GM12891 (cell line): ENCODE measurements around the gene FARP2.
A peak's percentile ranks its signal among the peaks of the same experiment; 100 is the strongest.
"Not testable (repeated sequence)": the region's sequence is repeated elsewhere in the genome, so short reads cannot be mapped to it uniquely, and the experiment has no call there.

Source experiments
- DNase-seq: peaks from one replicate; pipeline ENCODE4 v3.0.0; 2011; ENCODE audit warnings: low spot score; ENCODE audit not compliant: insufficient read length
- FAIRE-seq: peaks from 2 replicates; lab custom pipeline; 2011; peaks lifted over from hg19 to GRCh38; lab: Jason Lieb, UNC
- PAX5 ChIP-seq: IDR thresholded peaks from 2 replicates; pipeline ENCODE4 v1.6.1; 2011; ENCODE audit warnings: low read length, moderate library complexity, mild to moderate bottlenecking; ENCODE audit not compliant: insufficient read depth, severe bottlenecking
- POLR2A ChIP-seq: IDR thresholded peaks from 2 replicates; pipeline ENCODE4 v1.6.1; 2011; ENCODE audit warnings: low read depth, low read length, control low read depth
- POLR2AphosphoS5 ChIP-seq: IDR thresholded peaks from 2 replicates; pipeline ENCODE4 v1.6.1; 2011; ENCODE audit warnings: low read depth, low read length, control low read depth
- POU2F2 ChIP-seq: IDR thresholded peaks from 2 replicates; pipeline ENCODE4 v1.6.1; 2011; ENCODE audit warnings: low read depth, mild to moderate bottlenecking, control low read depth, low read length, moderate library complexity
- SPI1 ChIP-seq: IDR thresholded peaks from 2 replicates; pipeline ENCODE4 v1.6.1; 2011; ENCODE audit warnings: low read depth, low read length, control low read depth
- TAF1 ChIP-seq: IDR thresholded peaks from 2 replicates; pipeline ENCODE4 v1.6.1; 2011; ENCODE audit warnings: low read depth, low read length, control low read depth

FARP2 gene

GRCh38 chr2:241501099-241501541, 145.0 kb downstream of the FARP2 start:
- DNase-seq = no peak
- no peak for FAIRE-seq
- TF ChIP-seq TAF1 (no peak), POU2F2 (no peak), POLR2A (no peak), SPI1 (no peak), POLR2AphosphoS5 (no peak), PAX5 (no peak)

- TF ChIP-seq POLR2A (no peak), POLR2AphosphoS5 (no peak), POU2F2 (no peak), TAF1 (no peak), PAX5 (no peak), SPI1 (no peak)
- DNase-seq (no peak), FAIRE-seq (no peak)
Measured at GRCh38 chr2:241501551-241501950, 145.5 kb downstream of the FARP2 start.

GRCh38 chr2:241502281-241502680, 146.2 kb downstream of the FARP2 start:
- DNase-seq = no peak
- no peak for FAIRE-seq

GRCh38 chr2:241503776-241504392, 147.8 kb downstream of the FARP2 start:
- DNase-seq (no peak), FAIRE-seq (no peak)
- TF ChIP-seq POLR2AphosphoS5 (no peak), POU2F2 (no peak), TAF1 (no peak), PAX5 (no peak), SPI1 (no peak), POLR2A (no peak)

More at GRCh38 chr2:241502281-241502680, 146.2 kb downstream of the FARP2 start:
- TF ChIP-seq POLR2A (no peak), POU2F2 (no peak), PAX5 (no peak), SPI1 (no peak), TAF1 (no peak), POLR2AphosphoS5 (no peak)

- no peak for TF ChIP-seq PAX5
- TF ChIP-seq TAF1 = no peak
- no peak for TF ChIP-seq POU2F2
- no peak for TF ChIP-seq SPI1
- no peak for TF ChIP-seq POLR2AphosphoS5
- TF ChIP-seq POLR2A = no peak
- FAIRE-seq (no peak), DNase-seq (no peak)
Measured at GRCh38 chr2:241505086-241505780, 149.1 kb downstream of the FARP2 start.

GRCh38 chr2:241505781-241506201, 149.7 kb downstream of the FARP2 start:
- no peak for DNase-seq
- FAIRE-seq = no peak
- TF ChIP-seq SPI1 (no peak), POLR2AphosphoS5 (no peak), POU2F2 (no peak), TAF1 (no peak), PAX5 (no peak), POLR2A (no peak)

GRCh38 chr2:241506317-241506716, 150.2 kb downstream of the FARP2 start:
- FAIRE-seq, DNase-seq: not testable (repeated sequence)

- no peak for TF ChIP-seq POLR2A
- no peak for TF ChIP-seq SPI1
- TF ChIP-seq PAX5 = no peak
- FAIRE-seq = no peak
- DNase-seq = no peak
Measured at GRCh38 chr2:241506793-241507429, 150.8 kb downstream of the FARP2 start.

GRCh38 chr2:241507430-241508239, 151.6 kb downstream of the FARP2 start:
- peak; percentile 50 for FAIRE-seq
- DNase-seq = peak; percentile 67
- TF ChIP-seq TAF1 (no peak), POLR2A (no peak), POLR2AphosphoS5 (no peak), POU2F2 (no peak), SPI1 (no peak), PAX5 (no peak)
